Activated CD4-positive, CD25-positive, alpha-beta regulatory T cell (primary cell): ENCODE data around the gene SMG6.
"Not testable (repeated sequence)": the region's sequence is repeated elsewhere in the genome, so short reads cannot be mapped to it uniquely, and the experiment has no call there.

ENCODE experiments used
- DNase-seq, 4 experiments: peaks; one replicate each; lab custom pipeline; 2025; lab: John Stamatoyannopoulos, UW

The SMG6 gene

DNA sequence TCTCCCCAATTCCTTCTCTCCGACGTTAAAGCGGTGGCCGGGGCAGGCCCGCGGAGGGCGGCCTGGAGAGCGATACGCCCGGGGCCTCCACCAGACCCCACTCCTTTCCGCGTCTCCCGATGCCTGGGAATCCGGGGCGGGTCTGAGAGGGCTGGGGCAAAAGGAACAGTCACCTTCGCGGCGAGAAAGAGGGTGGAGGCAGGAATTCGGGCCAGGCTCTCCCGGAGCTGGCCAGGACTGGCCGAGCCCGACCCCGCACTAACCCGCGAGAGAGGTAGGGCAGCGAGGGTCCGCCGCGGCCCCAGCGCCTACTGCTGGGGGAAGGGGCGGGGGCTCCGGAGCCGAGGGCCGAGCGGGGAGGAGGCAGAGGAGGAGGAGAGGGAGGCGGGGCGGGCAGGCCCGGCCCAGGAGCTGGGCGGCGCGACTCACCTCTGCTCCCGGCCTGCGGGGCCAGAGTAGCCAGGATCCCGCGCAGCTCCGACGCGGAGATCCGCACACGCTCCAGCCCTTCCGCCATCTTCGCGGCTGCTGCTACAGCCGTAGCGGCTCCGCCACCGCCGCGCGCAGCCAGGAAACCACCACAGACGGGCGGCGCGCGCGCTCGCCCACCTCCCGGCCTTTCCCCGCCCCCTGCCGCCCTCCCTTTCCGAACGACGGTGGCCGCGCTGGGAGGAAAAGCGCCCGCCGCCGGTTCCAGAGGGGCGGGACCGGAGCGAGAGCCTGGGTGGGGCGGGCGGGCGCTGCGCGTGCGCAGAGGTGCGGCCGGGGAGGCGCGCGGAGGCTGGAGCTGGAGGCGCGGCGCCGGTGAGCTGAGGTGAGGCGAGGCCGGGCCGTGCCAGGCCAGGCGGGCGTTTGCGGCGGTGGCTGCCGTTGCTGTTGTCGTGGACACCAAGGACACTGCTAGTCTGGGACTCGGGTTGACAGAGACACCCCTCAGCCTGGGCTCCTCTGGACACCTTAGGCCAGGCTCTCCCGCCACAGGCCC, at the start of gene SMG6, which contains the start of gene SRR:
Gene SMG6, minus strand, starts transcription at position 582 of the 985 bp plus-strand sequence. Its CDS starts 65 bp downstream, at position 517.
Gene SRR, plus strand, starts transcription at position 747 of the 985 bp plus-strand sequence. CDS start 11,611 bp downstream, outside the sequence.
- DNase-seq, result peak; percentile 90 to 97 (median 94)

DNA sequence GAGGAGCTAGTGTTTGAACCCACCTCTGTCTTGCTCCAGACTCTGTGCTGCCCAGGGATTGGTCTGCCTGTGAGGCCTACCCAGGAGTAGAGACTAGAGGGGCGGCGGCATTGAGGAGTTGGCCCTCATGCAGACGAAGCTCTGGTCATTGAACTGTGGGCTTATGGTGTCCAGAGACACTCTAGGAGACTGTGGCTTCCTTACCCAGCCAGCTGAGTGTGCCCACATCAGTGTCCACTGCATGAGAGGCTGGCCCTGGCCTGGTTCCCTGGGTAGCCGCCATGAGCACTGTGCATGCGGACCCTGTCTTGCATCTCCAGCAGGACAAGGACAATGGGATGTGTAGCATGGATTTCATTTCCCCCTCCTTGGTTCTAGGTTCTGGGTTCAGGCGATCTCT, 47.7 kb upstream of the SMG6 start:
- no peak for DNase-seq

DNA sequence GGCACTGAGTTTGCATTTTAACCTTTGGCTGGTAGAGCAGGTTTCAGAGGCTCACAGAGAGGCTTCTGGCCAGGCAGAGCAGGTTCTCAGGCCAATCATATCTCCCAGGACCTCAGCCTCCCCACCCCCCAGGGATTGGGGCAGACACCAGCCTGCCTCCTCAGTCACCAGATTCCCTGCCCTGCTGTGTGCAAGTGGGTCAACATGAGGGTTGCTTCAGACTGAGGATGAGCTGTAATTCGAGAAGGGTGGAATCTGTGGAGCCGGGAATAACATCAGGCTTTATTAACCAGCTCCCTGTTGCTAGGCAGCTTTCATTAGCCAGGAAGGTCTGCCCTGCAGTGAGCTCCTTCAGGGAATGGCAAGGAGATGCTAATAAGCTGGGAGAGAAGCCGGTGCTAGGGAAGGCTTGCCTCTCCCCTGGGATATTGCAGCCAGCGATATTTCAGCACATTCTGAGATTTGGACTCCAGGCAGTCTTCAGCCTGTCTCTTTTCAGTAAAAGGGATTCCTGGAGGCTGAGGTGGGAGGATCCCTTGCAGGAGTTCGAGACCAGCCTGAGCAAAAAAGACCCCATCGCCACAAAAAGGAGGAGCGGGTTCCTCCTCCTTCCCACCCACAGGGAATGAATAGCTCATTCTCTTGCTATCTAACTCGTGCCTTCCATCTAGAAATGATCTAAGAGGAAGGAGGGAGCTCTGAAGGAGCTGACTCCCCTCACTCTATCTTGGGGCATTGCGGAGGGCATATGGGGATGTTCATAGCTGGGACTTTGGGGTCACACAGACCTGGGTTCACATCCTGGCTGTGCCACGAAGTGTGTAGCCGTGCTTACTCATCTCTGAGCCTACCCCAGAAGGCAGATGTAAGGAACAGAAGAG, 44.5 kb upstream of the SMG6 start:
- no peak for DNase-seq

DNA sequence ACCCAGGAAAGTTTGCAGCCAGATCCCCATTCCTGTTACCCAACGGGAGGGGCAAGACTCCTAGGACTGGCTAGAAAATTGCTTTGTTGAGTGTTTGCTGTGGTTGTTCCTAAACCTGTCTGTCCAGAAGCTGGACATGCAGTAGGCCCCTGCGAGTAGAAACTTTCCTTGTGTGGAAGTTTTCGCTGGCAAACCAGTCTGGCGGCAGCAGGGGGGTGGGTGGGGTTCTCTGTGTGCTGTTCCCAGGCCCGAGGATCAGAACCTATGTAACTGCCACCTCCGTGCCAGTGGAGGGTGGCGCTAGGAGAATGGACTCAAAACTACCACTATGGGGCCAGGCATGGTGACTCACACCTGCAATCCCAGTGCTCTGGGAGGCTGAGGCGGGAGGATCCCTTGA, 42.9 kb upstream of the SMG6 start:
- DNase-seq, result no peak

DNA sequence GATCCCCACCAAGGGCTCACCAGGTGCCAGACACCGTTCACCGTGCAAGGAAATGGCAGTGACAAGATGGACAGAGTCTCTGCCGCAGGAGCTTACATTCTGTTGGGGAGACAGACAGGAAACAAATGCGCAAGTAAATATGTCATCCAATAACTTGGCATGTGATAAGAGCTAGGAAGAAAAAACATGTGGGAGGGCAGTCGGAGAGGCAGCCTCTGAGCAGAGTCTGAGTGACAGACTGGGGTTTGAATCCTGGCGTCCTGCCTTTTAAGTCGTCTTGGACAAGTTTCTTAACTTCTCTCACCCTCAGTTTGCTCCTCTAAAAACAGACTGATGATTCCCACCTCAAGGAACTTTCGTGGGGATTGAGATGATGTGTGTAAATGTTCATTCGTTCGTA, 40.9 kb upstream of the SMG6 start:
- DNase-seq, result no peak

GRCh38 chr17:2343421-2343820, 39.8 kb upstream of the SMG6 start:
- no peak for DNase-seq

DNA sequence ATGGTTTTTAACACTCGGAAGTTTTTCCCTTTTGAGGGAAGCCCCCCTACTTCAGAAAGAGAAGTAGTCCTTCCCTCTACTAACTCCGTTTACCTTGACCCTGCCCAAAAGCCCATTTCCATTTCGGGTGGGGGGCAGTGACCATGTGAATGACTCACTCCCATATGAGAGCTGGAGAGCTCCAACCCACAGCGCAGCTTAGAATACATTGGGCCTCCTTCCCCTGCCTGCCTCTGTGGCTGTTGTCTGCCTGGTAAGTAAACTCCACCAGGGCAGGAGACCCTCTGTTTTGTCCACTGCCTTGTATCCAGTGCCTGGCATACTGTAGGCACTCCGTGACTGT, 34.7 kb upstream of the SMG6 start:
- no peak for DNase-seq

- peak in 3 of 4 experiments; percentile 11 to 22 (median 14) for DNase-seq
Observed at GRCh38 chr17:2337544-2338314, 34.1 kb upstream of the SMG6 start.

GRCh38 chr17:2336852-2337543, 33.4 kb upstream of the SMG6 start, which contains the start of gene SGSM2:
SGSM2 (plus strand) TSS chr17:2337501; CDS start chr17:2337689, 188 bp downstream.
- DNase-seq, result peak; percentile 26 to 61 (median 47)

- DNase-seq, result peak; percentile 77 to 86 (median 82)
Observed at GRCh38 chr17:2336215-2336851, 32.7 kb upstream of the SMG6 start, which contains the start of gene TSR1. TSR1 (minus strand) TSS chr17:2336457; CDS start chr17:2336427, 30 bp downstream.

DNA sequence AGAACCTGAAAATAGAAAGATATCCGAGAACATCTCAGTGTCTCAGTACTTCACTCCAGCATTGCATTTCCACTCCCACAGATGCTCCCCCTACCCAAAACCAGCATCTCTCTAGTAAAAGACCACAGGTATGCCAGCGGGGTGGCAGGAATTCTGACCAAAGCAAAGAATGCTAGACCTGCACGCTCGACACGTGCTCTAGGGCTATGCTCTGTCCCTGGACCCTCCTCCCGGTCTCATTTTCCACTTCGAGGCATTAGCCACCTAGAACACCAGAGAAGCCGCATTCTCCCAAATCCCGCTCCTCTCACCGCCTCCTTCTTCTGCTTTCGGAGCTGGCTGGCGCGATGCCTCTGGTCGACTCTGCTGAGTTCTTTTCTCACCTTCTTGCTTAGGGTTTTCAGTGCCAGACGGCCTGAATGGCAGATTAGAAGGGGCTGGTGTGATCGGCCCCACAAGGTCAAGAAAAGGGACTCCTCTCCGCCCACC, 32.2 kb upstream of the SMG6 start:
- no peak for DNase-seq

DNA sequence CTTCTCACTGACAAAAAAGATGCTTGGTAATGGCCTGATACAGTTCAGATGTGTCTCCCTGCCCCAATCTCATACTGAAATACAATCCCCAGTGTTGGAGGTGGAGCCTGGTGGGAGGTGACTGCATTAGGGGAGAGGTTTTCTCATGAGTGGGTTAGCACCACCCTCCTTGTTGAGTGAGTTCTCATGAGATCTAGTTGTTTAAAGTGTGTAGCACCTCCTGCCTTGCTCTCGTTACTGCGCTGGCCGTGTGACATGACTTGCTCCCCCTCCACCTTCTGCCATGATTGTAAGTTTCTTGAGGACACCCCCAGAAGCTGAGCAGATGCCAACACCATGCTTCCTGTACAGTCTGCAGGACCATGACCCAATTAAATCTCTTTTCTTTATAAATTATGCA, 27.7 kb upstream of the SMG6 start:
- no peak for DNase-seq

GRCh38 chr17:2323629-2324314, 20.2 kb upstream of the SMG6 start:
- no peak for DNase-seq

DNA sequence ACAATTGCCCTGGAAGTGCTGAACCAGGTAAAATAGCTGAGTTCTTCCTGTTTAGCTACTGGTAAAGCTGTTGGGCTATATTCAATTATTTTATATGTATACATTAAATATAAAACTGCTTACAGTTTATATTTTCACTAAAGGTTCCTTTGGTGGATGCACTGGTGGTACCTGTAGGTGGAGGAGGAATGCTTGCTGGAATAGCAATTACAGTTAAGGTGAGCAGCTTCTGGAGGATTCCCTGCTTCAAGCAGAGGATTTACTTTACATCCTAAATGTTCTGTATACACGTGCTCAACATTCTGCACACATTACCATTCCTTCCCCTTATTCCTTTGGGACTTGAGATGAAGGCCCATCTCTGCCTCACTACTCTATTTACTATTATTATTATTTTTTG, 17.8 kb upstream of the SMG6 start:
- DNase-seq, result no peak

- DNase-seq, result no peak
Observed at GRCh38 chr17:2319051-2319450, 15.5 kb upstream of the SMG6 start.

GRCh38 chr17:2317796-2318195, 14.2 kb upstream of the SMG6 start:
- DNase-seq, result no peak

- not testable (repeated sequence) for DNase-seq
Observed at GRCh38 chr17:2316916-2317205, 13.3 kb upstream of the SMG6 start.

GRCh38 chr17:2312736-2313135, 9.2 kb upstream of the SMG6 start:
- no peak for DNase-seq

- DNase-seq, result no peak
Observed at GRCh38 chr17:2309338-2310154, 6.0 kb upstream of the SMG6 start.
